Astrocyte of the cerebellum (primary cell): ENCODE data around the gene SPTBN5.

Source experiments
- DNase-seq: peaks from one replicate; pipeline ENCODE4 v3.0.0-alpha.2; 2011; ENCODE audit warnings: low read depth
- H3K4me3 ChIP-seq: 2 replicates; pipeline ENCODE4 v1.5.1; 2011; ENCODE audit warnings: mild to moderate bottlenecking, low read depth, low read length, moderate library complexity
- CTCF ChIP-seq: IDR thresholded peaks from 2 replicates; pipeline ENCODE4 v1.5.1; 2012; ENCODE audit warnings: low read length, low read depth, moderate library complexity, mild to moderate bottlenecking; ENCODE audit errors: missing control alignments
- in situ Hi-C: cut with HindIII; loops from 2 replicates; pipeline ENCODE4 v1.10.0; 2017; ENCODE audit warnings: low sequenced_read_pairs

SPTBN5 gene

GRCh38 chr15:41814534-41814933 lies 79.3 kb downstream of the SPTBN5 start:
- DNase-seq: no peak
- in situ Hi-C loops: loop anchor here (5.0 kb wide), 2 partner anchors 37 to 77 kb away; no protein-coding TSS in a partner anchor
- TF ChIP-seq CTCF: no peak
- H3K4me3 ChIP-seq: no peak overlapping the region

GRCh38 chr15:41813426-41813825 lies 80.4 kb downstream of the SPTBN5 start:
- DNase-seq: no peak
- in situ Hi-C loops: loop anchor here (5.0 kb wide), 2 partner anchors 36 to 76 kb away; no protein-coding TSS in a partner anchor
- H3K4me3 ChIP-seq: no peak overlapping the region
- no peak for TF ChIP-seq CTCF

- H3K4me3 ChIP-seq: no peak overlapping the region
- in situ Hi-C loops: loop anchor here (5.0 kb wide), 2 partner anchors 36 to 76 kb away; no protein-coding TSS in a partner anchor
- no peak for TF ChIP-seq CTCF
- no peak for DNase-seq
Measured at GRCh38 chr15:41812820-41813375, 81.0 kb downstream of the SPTBN5 start.

DNA sequence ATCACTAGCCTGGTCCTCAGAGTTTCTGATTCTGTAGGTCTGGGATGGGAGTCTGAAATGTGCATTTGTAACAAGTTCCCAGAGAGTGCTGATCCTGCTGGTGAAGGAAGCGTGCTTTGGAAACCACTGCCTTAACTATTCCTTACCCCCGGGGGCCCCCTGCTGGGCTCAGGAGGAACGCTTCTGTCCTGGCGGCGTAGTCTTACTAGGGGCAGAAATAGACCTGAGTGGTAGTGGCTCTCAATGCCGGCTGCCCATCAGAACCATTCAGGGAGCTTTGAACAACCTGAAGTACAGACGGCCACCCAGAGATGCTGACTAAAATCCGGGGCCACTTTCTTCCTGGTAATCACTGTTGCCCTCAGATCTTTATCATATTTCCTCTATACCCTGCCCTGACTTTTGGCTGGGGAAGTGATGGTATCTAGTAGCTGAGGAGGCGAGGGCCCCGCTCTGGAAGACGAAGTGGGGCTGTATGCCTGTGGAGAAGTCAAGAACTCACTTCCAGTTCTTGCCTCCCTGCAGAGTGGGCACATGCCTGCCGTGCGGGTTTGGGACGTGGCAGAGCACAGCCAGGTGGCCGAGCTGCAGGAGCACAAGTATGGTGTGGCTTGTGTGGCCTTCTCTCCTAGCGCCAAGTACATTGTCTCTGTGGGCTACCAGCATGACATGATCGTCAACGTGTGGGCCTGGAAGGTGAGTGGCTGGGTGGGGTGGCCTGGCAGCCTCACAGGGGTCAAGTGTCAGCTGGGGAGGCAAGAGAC lies 82.2 kb downstream of the SPTBN5 start:
- DNase-seq: peak; percentile 40
- peak; percentile 67 for TF ChIP-seq CTCF
- in situ Hi-C loops: loop anchor here (5.0 kb wide), 2 partner anchors 34 to 74 kb away; no protein-coding TSS in a partner anchor
- no peak overlapping the region for H3K4me3 ChIP-seq

DNA sequence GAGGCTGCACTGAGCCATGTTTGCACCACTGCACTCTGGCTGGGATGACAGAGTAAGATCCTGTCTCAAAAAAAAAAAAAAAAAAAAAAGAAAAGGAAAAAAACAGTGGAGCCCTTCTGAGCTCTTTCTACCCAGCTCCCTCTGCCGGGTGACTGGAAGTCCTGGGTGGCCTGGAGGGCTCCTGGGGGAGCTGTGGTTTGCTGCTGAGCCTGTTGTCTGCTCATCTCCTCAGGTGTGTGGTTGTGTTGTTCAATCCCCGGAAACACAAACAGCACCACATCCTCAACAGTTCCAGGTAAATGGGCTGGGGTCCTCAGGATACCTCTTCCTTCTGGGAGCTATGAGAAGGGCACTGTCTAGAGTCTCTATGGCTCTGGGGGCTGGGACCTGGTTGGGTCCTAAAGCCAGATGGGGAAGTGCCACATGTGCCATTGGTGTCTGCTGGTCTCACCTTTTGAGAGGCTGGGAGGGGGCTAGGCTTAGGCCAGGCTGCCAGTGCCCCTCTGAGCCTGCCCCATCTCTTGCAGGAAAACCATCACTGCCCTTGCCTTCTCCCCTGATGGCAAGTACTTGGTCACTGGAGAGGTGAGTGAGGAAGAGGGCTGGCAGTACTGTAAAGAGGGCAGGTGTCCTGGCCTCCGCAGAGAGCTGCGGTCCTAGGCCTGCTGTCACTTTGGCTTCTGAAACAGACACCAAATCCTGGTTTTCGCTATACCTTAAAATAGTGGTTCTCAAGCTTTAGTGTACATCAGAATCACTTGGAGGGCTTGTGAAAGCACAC lies 83.0 kb downstream of the SPTBN5 start:
- no peak for DNase-seq
- no peak for TF ChIP-seq CTCF
- H3K4me3 ChIP-seq: no peak overlapping the region
- in situ Hi-C loops: loop anchor here (5.0 kb wide), 2 partner anchors 34 to 74 kb away; no protein-coding TSS in a partner anchor

- in situ Hi-C loops: loop anchor here (5.0 kb wide), 2 partner anchors 32 to 72 kb away; no protein-coding TSS in a partner anchor
- no peak overlapping the region for H3K4me3 ChIP-seq
- no peak for DNase-seq
- no peak for TF ChIP-seq CTCF
Measured at GRCh38 chr15:41809526-41810220, 84.2 kb downstream of the SPTBN5 start.
